Activated naive CD4-positive, alpha-beta T cell treated with anti-CD3 and anti-CD28 coated beads, Interleukin-2, amount 10 ng/mL, durations not matched to agents 7 days and 5 days (primary cell): ENCODE results near the gene CORO2B.
A peak's percentile ranks its signal among the peaks of the same experiment; 100 is the strongest.

ENCODE experiments used
- CTCF ChIA-PET: fragments of 350-600 bp; sonication (Branson Sonifier 250); formaldehyde crosslinking; loops from one replicate; lab custom pipeline; 2021; ENCODE audit warnings: antibody characterized with exemption; lab: Charles Lee
- DNase-seq: peaks from one replicate; pipeline ENCODE4 v3.0.0-alpha.2; 2020
- H3K27ac Mint-ChIP-seq: one replicate; pipeline ENCODE4 v1.8.0; 2021; ENCODE audit warnings: mild to moderate bottlenecking, moderate library complexity, mixed read lengths
- H3K27me3 Mint-ChIP-seq: one replicate; pipeline ENCODE4 v1.8.0; 2021; ENCODE audit warnings: mild to moderate bottlenecking, mixed read lengths
- H3K36me3 Mint-ChIP-seq: one replicate; pipeline ENCODE4 v1.8.0; 2021; ENCODE audit warnings: mixed read lengths
- H3K4me1 Mint-ChIP-seq: one replicate; pipeline ENCODE4 v1.8.0; 2021; ENCODE audit warnings: mixed read lengths
- H3K4me3 Mint-ChIP-seq: one replicate; pipeline ENCODE4 v1.8.0; 2021; ENCODE audit warnings: mild to moderate bottlenecking, moderate library complexity, mixed read lengths
- H3K9me3 Mint-ChIP-seq: one replicate; pipeline ENCODE4 v1.8.0; 2021; ENCODE audit warnings: mixed read lengths

Gene CORO2B

GRCh38 chr15:68712886-68713285, 134.1 kb downstream of the CORO2B start:
- Mint-ChIP-seq H3K36me3 (no peaks in the 10 kb centered on the region), H3K9me3 (no peaks in the 10 kb centered on the region), H3K4me3 (no peak overlapping the region), H3K4me1 (no peaks in the 10 kb centered on the region), H3K27ac (no peak overlapping the region), H3K27me3 (peaks cover 29% of the 10 kb centered on the region)
- no peak for DNase-seq
- CTCF ChIA-PET = no interaction called here

DNA sequence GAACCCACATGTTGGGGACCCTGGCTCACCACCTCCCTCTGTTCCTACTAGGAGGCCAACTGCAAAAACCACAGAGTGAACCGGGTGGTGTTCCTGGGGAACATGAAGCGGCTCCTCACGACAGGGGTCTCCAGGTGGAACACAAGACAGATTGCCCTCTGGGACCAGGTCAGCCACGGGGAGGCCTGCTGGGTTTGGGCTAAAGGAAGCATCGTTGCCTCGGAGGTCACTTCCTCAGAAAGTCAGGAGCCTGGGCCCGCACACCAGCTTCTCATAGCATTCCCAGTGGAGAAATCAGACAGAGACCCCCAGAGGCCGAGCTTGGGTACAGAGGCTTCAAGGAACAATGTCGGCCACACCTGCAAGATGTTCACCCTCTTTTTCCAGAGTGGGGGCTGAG, 135.1 kb downstream of the CORO2B start:
- Mint-ChIP-seq H3K4me3 (no peak overlapping the region), H3K36me3 (no peaks in the 10 kb centered on the region)

GRCh38 chr15:68715111-68715510, 136.3 kb downstream of the CORO2B start:
- DNase-seq = no peak
- Mint-ChIP-seq H3K27me3 (peaks cover 38% of the 10 kb centered on the region), H3K9me3 (no peaks in the 10 kb centered on the region), H3K4me1 (no peaks in the 10 kb centered on the region), H3K36me3 (no peaks in the 10 kb centered on the region), H3K4me3 (no peak overlapping the region), H3K27ac (no peak overlapping the region)
- CTCF ChIA-PET = no interaction called here

More for the DNA sequence above, 135.1 kb downstream of the CORO2B start:
- Mint-ChIP-seq H3K9me3 (no peaks in the 10 kb centered on the region), H3K27me3 (peaks cover 39% of the 10 kb centered on the region), H3K27ac (no peak overlapping the region), H3K4me1 (no peaks in the 10 kb centered on the region)
- DNase-seq = no peak
- CTCF ChIA-PET = no interaction called here

DNA sequence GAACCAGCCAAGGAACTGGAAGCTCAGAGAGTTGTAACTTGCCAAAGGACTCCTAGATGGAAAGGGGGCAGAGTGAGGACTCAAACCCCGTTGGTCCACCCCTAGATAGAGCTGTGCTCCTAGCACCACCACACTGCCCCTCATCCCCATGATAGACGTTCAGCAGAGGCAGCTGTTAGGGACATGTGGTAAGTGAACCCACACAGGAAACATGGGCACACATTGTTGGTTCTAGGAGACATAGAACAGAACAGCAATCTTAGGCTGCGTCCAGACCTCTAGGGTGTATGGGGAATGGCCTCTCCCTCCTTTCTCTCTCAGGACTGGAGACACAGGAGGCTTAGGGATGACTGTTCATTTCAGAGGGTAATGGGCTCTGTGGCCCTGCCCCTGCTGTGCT, 139.2 kb downstream of the CORO2B start:
- CTCF ChIA-PET = interaction anchor here (1.1 kb wide), 1 partner anchor 207 kb away, joined by 3 read pairs; no protein-coding TSS in a partner anchor
- peaks cover 33% of the 10 kb centered on the region for H3K27me3 Mint-ChIP-seq
- no peak overlapping the region for H3K27ac Mint-ChIP-seq
- no peaks in the 10 kb centered on the region for H3K36me3 Mint-ChIP-seq
- H3K4me1 Mint-ChIP-seq = no peaks in the 10 kb centered on the region
- no peak overlapping the region for H3K4me3 Mint-ChIP-seq
- no peaks in the 10 kb centered on the region for H3K9me3 Mint-ChIP-seq
- DNase-seq = no peak

- no peak for DNase-seq
- Mint-ChIP-seq H3K4me1 (no peaks in the 10 kb centered on the region), H3K9me3 (no peaks in the 10 kb centered on the region), H3K27ac (no peak overlapping the region), H3K36me3 (no peaks in the 10 kb centered on the region), H3K27me3 (peaks cover 31% of the 10 kb centered on the region), H3K4me3 (no peak overlapping the region)
- CTCF ChIA-PET = interaction anchor here (1.1 kb wide), 1 partner anchor 207 kb away, joined by 3 read pairs; no protein-coding TSS in a partner anchor
Measured at GRCh38 chr15:68718468-68718867, 139.7 kb downstream of the CORO2B start.

DNA sequence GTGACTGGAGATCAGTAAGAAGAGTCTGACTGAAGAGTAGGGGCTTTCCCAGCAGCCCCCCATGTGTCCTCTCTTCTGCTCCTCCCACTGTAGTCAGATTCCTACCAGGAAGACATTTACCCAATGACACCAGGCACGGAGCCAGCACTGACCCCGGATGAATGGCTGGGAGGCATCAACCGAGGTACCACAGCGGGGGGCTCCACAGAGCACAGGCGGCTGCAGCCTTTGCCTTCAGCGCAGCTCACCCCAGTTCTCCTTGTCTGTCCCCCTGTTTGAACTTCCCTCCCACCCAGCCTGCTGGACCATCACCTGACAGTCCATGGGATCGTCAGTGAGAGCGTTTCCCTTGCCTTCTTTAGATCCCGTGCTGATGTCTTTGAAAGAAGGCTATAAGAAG, 140.3 kb downstream of the CORO2B start:
- DNase-seq = no peak
- Mint-ChIP-seq H3K4me3 (no peak overlapping the region), H3K27me3 (peaks cover 28% of the 10 kb centered on the region), H3K27ac (no peak overlapping the region), H3K36me3 (no peaks in the 10 kb centered on the region), H3K9me3 (no peaks in the 10 kb centered on the region), H3K4me1 (no peaks in the 10 kb centered on the region)
- CTCF ChIA-PET = no interaction called here

DNA sequence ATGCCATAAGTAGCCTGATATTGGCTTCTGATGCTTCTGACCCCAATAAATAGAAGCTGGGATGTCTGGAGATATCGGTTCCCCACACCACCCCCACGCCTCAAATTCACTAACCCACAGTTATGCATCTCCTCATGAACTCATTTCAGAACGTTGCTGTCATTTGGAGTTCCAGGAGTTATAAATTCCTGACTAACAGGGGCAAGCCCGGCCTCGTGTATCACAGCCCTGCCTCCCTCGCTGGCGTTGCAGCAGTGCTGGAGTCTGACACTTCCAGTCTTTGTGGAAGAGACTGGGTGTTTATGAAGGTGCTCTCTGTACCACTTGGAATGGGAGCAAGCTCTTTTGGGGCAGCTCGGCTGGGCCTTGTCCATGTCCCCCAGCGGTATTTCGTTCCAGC, 140.9 kb downstream of the CORO2B start:
- Mint-ChIP-seq H3K27ac (no peak overlapping the region), H3K4me1 (no peaks in the 10 kb centered on the region), H3K4me3 (no peak overlapping the region), H3K36me3 (no peaks in the 10 kb centered on the region), H3K27me3 (peaks cover 28% of the 10 kb centered on the region), H3K9me3 (no peaks in the 10 kb centered on the region)
- no peak for DNase-seq
- CTCF ChIA-PET = no interaction called here

- Mint-ChIP-seq H3K27ac (no peak overlapping the region), H3K4me1 (no peaks in the 10 kb centered on the region), H3K36me3 (no peaks in the 10 kb centered on the region), H3K27me3 (peaks cover 30% of the 10 kb centered on the region), H3K9me3 (no peaks in the 10 kb centered on the region), H3K4me3 (no peak overlapping the region)
- no peak for DNase-seq
- CTCF ChIA-PET = interaction anchor here (1.2 to 1.3 kb wide), 2 partner anchors 48 to 162 kb away, joined by 3 to 5 read pairs; no protein-coding TSS in a partner anchor
Measured at GRCh38 chr15:68721886-68722285, 143.1 kb downstream of the CORO2B start.

- H3K27me3 Mint-ChIP-seq = peaks cover 8% of the 10 kb centered on the region
- no peaks in the 10 kb centered on the region for H3K4me1 Mint-ChIP-seq
- CTCF ChIA-PET = interaction anchor here (0.6 to 0.8 kb wide), 2 partner anchors 107 to 150 kb away, joined by 3 read pairs; no protein-coding TSS in a partner anchor
- no peak overlapping the region for H3K4me3 Mint-ChIP-seq
- no peak overlapping the region for H3K27ac Mint-ChIP-seq
- DNase-seq = no peak
- no peaks in the 10 kb centered on the region for H3K9me3 Mint-ChIP-seq
- H3K36me3 Mint-ChIP-seq = no peaks in the 10 kb centered on the region
Measured at GRCh38 chr15:68725736-68726135, 146.9 kb downstream of the CORO2B start.

DNA sequence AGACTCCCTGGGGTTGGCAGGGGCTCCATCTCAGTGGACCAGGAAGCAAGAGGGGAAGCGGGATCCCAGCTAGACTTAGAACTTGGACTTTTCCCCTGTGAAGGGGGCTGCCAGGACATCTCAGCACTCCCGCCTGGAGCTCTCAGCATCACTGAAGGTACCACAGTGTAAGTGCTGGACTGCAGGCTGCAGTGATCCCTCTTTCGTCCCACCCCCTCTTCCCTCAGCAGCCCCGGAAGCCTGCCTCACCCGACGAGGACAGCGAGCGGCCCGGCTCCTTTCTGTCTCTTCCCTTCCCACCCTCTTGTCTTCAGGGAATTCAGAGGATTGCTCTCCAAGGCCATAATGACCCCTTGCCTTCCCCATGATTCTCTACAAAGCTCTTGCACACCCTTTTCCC, 147.5 kb downstream of the CORO2B start:
- no peak overlapping the region for H3K4me3 Mint-ChIP-seq
- no peak for DNase-seq
- H3K27me3 Mint-ChIP-seq = peaks cover 13% of the 10 kb centered on the region
- CTCF ChIA-PET = no interaction called here
- no peaks in the 10 kb centered on the region for H3K4me1 Mint-ChIP-seq
- H3K27ac Mint-ChIP-seq = no peak overlapping the region
- no peaks in the 10 kb centered on the region for H3K9me3 Mint-ChIP-seq
- no peaks in the 10 kb centered on the region for H3K36me3 Mint-ChIP-seq

GRCh38 chr15:68729789-68730411, 151.1 kb downstream of the CORO2B start:
- CTCF ChIA-PET = interaction anchor here (5.7 kb wide), 1 partner anchor 145 kb away, joined by 46 read pairs; no protein-coding TSS in a partner anchor
- no peak for DNase-seq
- peaks cover 13% of the 10 kb centered on the region for H3K27me3 Mint-ChIP-seq
- no peaks in the 10 kb centered on the region for H3K36me3 Mint-ChIP-seq
- no peak overlapping the region for H3K27ac Mint-ChIP-seq
- no peaks in the 10 kb centered on the region for H3K4me1 Mint-ChIP-seq
- H3K4me3 Mint-ChIP-seq = no peak overlapping the region
- H3K9me3 Mint-ChIP-seq = no peaks in the 10 kb centered on the region

GRCh38 chr15:68730471-68730919, 151.7 kb downstream of the CORO2B start:
- no peaks in the 10 kb centered on the region for H3K9me3 Mint-ChIP-seq
- peaks cover 12% of the 10 kb centered on the region for H3K27me3 Mint-ChIP-seq
- H3K4me3 Mint-ChIP-seq = no peak overlapping the region
- H3K36me3 Mint-ChIP-seq = no peaks in the 10 kb centered on the region
- H3K27ac Mint-ChIP-seq = no peak overlapping the region
- no peaks in the 10 kb centered on the region for H3K4me1 Mint-ChIP-seq
- peak; percentile 47 for DNase-seq
- CTCF ChIA-PET = interaction anchor here (1.1 to 5.7 kb wide), 3 partner anchors 98 to 181 kb away, joined by 3 to 46 read pairs (median 7); no protein-coding TSS in a partner anchor

DNA sequence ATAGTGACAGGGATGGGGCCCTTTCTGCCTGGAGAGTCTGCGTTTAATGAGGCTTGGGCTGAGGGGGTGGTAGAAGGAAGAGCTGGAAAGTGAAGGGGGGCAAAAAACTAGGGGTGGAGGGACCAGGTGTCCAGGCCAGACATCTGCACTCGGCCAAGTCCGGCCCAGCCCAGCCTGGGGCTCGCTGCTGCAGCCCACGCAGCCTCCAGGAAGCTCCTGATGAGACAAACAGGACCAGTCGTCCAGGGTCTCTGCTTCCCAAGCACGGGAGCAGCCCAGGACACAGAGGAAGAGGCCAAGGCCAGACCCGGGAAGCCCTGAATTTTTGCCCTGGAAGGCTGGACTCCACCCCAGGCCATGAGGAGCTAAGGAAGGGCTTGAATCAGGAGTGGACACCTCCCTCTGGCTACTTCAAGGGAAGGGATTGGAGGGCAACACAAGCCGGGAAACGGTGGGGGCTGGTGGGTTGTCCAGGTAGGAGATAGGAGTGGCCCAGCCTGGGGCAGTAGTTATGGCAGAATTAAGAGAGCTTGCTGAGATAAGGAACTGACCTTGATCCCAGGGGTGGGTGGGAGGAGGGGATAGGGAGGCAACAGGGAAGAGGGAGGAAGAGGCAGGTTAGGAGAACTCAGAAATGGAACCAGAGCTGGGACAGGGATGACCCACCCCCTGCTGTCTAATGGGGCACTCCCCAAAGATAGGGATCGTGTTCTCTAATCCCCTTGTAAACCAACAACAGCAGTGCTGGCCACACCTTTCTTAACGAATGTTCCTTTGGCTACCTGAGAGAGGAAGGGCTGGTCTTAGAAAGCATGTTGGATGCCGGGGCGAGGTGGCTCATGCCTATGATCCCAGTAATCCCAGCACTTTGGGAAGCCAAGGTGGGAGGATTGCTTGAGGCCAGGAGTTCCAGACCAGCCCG, 152.4 kb downstream of the CORO2B start:
- no peak for DNase-seq
- no peak overlapping the region for H3K27ac Mint-ChIP-seq
- no peaks in the 10 kb centered on the region for H3K9me3 Mint-ChIP-seq
- H3K4me3 Mint-ChIP-seq = no peak overlapping the region
- H3K36me3 Mint-ChIP-seq = no peaks in the 10 kb centered on the region
- H3K4me1 Mint-ChIP-seq = no peaks in the 10 kb centered on the region
- CTCF ChIA-PET = interaction anchor here (0.7 to 5.7 kb wide), 5 partner anchors 98 to 181 kb away, joined by 3 to 46 read pairs (median 5); no protein-coding TSS in a partner anchor
- peaks cover 7% of the 10 kb centered on the region for H3K27me3 Mint-ChIP-seq

DNA sequence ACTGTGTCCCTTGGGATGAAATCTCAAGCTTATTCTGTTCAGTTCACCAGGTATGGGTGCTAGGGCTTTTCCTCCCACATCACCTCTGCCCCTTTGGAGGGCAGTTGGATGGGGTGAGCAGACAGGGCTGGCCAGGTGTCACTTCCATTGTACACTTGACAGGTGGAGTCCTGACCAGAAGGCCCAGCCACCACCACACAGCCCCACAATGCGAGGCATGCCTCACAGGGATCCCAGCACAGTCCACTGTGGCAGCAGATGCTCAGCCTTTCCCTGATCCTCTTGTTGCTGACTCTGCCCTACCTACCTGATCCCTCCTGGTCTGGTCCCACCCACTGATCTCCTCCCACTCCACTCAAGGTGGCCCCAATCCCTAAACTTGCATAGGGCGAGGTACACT, 153.7 kb downstream of the CORO2B start:
- H3K4me1 Mint-ChIP-seq = no peaks in the 10 kb centered on the region
- no peak overlapping the region for H3K27ac Mint-ChIP-seq
- no peaks in the 10 kb centered on the region for H3K9me3 Mint-ChIP-seq
- H3K27me3 Mint-ChIP-seq = peaks cover 7% of the 10 kb centered on the region
- H3K4me3 Mint-ChIP-seq = no peak overlapping the region
- no peak for DNase-seq
- no peaks in the 10 kb centered on the region for H3K36me3 Mint-ChIP-seq
- CTCF ChIA-PET = interaction anchor here (1.7 to 5.7 kb wide), 3 partner anchors 96 to 143 kb away, joined by 5 to 46 read pairs (median 7); no protein-coding TSS in a partner anchor
